Omental fat pad (tissue), 4 donors: ENCODE data around the gene CR1. TPM values are rescaled to one million over a fixed set of nuclear protein-coding genes. Genes with fewer than 3 reads are reported as not detected.

Experiments used
- ATAC-seq: fragments of 150-250 bp; one replicate; pipeline ENCODE4 v1.9.1; 2016; ENCODE audit warnings: mild to moderate bottlenecking, moderate library complexity; ENCODE audit not compliant: low FRiP score
- DNase-seq: peaks from one replicate; pipeline ENCODE4 v3.0.0-alpha.2; 2019; ENCODE audit warnings: low spot score
- CTCF ChIP-seq, 3 donors: fragments of 450-650 bp; IDR thresholded peaks; one replicate each; pipeline ENCODE4 v1.5.1; 2016 to 2017; ENCODE audit warnings: antibody characterized with exemption in 3 of 3, mild to moderate bottlenecking in 3 of 3, moderate library complexity in 2 of 3
- total RNA-seq, 4 donors: library from RNA; depleted of rRNA; stranded (reverse); fragments of >200 nt; gene quantifications; one replicate each; pipeline ENCODE4 v1.1.0, GENCODE V29; 2016

The CR1 gene
- total RNA-seq = 10 to 100 TPM in 3 of 4 donors, 1 to 10 TPM in 1; 9.1 to 29.2 (median 21.8) TPM

DNA sequence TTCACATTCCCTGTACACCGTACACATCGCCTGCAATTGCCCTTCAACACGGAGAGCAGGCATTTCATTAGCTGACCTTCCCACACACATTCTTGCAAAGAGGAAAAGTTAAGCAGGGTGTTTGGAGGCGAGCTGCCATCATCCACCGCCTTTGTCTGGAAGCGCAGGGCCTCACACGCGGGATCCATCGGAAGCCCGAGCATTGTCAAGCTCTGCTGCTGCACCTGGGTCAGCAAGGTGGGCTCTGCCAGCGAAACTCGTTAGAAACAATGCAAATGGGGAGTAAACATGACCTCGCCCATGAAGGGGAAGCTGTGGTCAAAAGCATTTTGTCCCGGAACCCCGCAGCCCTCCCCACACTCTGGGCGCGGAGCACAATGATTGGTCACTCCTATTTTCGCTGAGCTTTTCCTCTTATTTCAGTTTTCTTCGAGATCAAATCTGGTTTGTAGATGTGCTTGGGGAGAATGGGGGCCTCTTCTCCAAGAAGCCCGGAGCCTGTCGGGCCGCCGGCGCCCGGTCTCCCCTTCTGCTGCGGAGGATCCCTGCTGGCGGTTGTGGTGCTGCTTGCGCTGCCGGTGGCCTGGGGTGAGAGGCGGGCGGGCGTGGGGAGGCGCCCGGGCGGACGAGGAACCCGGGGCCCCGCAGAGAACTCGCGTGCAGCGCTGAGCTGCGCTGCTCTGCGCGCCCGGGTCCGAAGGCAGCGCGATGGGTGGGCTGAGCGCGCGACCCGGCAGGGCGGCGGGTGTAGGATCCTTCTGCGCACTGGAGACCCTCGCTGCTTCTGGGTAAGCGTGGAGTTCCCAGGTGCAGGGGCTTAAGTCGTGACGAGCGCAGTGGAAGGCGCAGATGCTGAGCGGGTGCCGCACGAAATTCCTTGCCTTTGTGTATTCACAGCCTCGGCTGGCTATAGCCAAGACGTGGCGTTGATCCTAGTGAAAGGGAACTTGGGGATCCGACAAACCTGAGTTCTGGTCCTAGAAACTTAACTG is at the start of gene CR1:
Gene CR1, plus strand, starts transcription at position 357 of the 992 bp plus-strand sequence. Its CDS starts 111 bp downstream, at position 468.
- no peak for DNase-seq
- TF ChIP-seq CTCF (IDR thresholded peaks at IDR 0.05) = no peak
- ATAC-seq = peak; percentile 61

- no peak for TF ChIP-seq CTCF (IDR thresholded peaks at IDR 0.05)
- no peak for ATAC-seq
- DNase-seq = no peak
Measured at GRCh38 chr1:207453710-207454045, 42.3 kb upstream of the CR1 start.

- no peak for TF ChIP-seq CTCF (IDR thresholded peaks at IDR 0.05)
- DNase-seq (no peak), ATAC-seq (peak; percentile 82)
Measured at GRCh38 chr1:207454046-207454964, 41.7 kb upstream of the CR1 start, which contains the start of gene CR2. Gene CR2 (plus strand): TSS chr1:207454328. CDS start chr1:207454419, 91 bp downstream.

DNA sequence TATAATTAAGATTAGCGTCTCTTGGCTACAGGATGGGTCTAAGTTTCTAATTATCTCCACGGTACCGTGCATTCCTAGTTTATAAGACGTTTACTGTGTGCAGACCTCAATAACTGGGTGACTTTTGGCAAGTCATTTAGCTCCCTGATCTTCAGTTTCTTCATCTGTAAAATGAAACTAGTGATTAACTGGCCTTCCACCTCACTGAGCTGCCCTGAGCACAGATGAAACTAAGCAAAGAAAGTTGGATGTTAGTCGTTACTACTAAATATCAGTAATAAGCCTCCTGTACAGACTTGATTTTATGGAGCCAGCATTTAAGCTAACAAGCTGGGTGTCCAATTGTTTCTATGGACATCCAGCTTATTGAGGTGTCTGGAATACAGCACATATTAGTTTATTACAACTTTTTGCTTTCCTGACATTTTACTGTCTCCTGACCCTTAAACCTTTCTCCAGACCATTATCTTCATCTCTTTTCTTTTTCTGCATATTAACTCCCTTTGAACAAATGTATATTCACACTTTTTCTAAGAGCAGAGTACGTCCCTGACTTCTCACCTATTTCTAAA is 40.7 kb upstream of the CR1 start:
- no peak for TF ChIP-seq CTCF (IDR thresholded peaks at IDR 0.05)
- no peak for DNase-seq
- no peak for ATAC-seq

- ATAC-seq = no peak
- no peak for TF ChIP-seq CTCF (IDR thresholded peaks at IDR 0.05)
- no peak for DNase-seq
Measured at GRCh38 chr1:207458414-207458813, 37.5 kb upstream of the CR1 start.

- no peak for TF ChIP-seq CTCF (IDR thresholded peaks at IDR 0.05)
- ATAC-seq = no peak
- no peak for DNase-seq
Measured at GRCh38 chr1:207459008-207459407, 36.9 kb upstream of the CR1 start.
